H9 (cell line): ENCODE measurements around the gene TCEAL5. TPM values are rescaled to one million over a fixed set of nuclear protein-coding genes. Genes with fewer than 3 reads are reported as not detected.

ENCODE experiments used
- DNase-seq: peaks from one replicate; pipeline ENCODE4 v3.0.0-alpha.2; 2017
- H2AFZ ChIP-seq: one replicate; pipeline ENCODE4 v1.6.1; 2013; ENCODE audit warnings: mild to moderate bottlenecking, low read length, control low read depth, moderate library complexity
- H2AK5ac ChIP-seq: 2 replicates; pipeline ENCODE4 v1.6.1; 2013; ENCODE audit warnings: low read length, control low read depth, mixed read lengths; ENCODE audit not compliant: insufficient read length
- H2BK120ac ChIP-seq: one replicate; pipeline ENCODE4 v1.6.1; 2013; ENCODE audit warnings: low read depth, mild to moderate bottlenecking, low read length, control low read depth, inconsistent platforms; ENCODE audit not compliant: poor library complexity, severe bottlenecking
- H2BK12ac ChIP-seq: 2 replicates; pipeline ENCODE4 v1.6.1; 2013; ENCODE audit warnings: low read length, control low read depth, mixed read lengths, low read depth; ENCODE audit not compliant: insufficient read length
- H2BK15ac ChIP-seq: 2 replicates; pipeline ENCODE4 v1.6.1; 2013; ENCODE audit warnings: low read depth, low read length, control low read depth
- H2BK20ac ChIP-seq: one replicate; pipeline ENCODE4 v1.6.1; 2013; ENCODE audit warnings: low read depth, mild to moderate bottlenecking, low read length, control low read depth, inconsistent platforms; ENCODE audit not compliant: poor library complexity, severe bottlenecking
- H2BK5ac ChIP-seq: 2 replicates; pipeline ENCODE4 v1.6.1; 2013; ENCODE audit warnings: low read length, control low read depth, mixed read lengths; ENCODE audit not compliant: insufficient read length
- H3K14ac ChIP-seq: 2 replicates; pipeline ENCODE4 v1.6.1; 2013; ENCODE audit warnings: low read length, control low read depth; ENCODE audit not compliant: insufficient read depth
- H3K18ac ChIP-seq: 2 replicates; pipeline ENCODE4 v1.6.1; 2013; ENCODE audit warnings: low read depth, mild to moderate bottlenecking, mixed read lengths, low read length, control low read depth; ENCODE audit not compliant: insufficient read length
- H3K23ac ChIP-seq: 2 replicates; pipeline ENCODE4 v1.6.1; 2013; ENCODE audit warnings: low read length, control low read depth, mixed read lengths, low read depth; ENCODE audit not compliant: insufficient read length
- H3K23me2 ChIP-seq: 2 replicates; pipeline ENCODE4 v1.6.1; 2013; ENCODE audit warnings: low read depth, mild to moderate bottlenecking, mixed read lengths, low read length, control low read depth; ENCODE audit not compliant: insufficient read length, poor library complexity, severe bottlenecking
- H3K27ac ChIP-seq: 2 replicates; pipeline ENCODE4 v1.5.1; 2013; ENCODE audit warnings: low read length, control low read depth, mixed read lengths, low read depth; ENCODE audit not compliant: insufficient read length
- H3K27me3 ChIP-seq: 2 replicates; pipeline ENCODE4 v1.6.1; 2013; ENCODE audit warnings: low read length, control low read depth, inconsistent platforms; ENCODE audit not compliant: insufficient read depth
- H3K4ac ChIP-seq: 2 replicates; pipeline ENCODE4 v1.6.1; 2013; ENCODE audit warnings: low read depth, mild to moderate bottlenecking, control low read depth, inconsistent platforms, low read length, moderate library complexity
- H3K4me1 ChIP-seq: 2 replicates; pipeline ENCODE4 v1.6.1; 2013; ENCODE audit warnings: low read length, control low read depth, inconsistent platforms; ENCODE audit not compliant: insufficient read depth
- H3K4me2 ChIP-seq: 2 replicates; pipeline ENCODE4 v1.6.1; 2013; ENCODE audit warnings: low read length, control low read depth, mixed read lengths; ENCODE audit not compliant: insufficient read length, insufficient read depth
- H3K56ac ChIP-seq: 2 replicates; pipeline ENCODE4 v1.6.1; 2013; ENCODE audit warnings: low read depth, mild to moderate bottlenecking, mixed read lengths, low read length, control low read depth; ENCODE audit not compliant: insufficient read length
- H3K79me1 ChIP-seq: 2 replicates; pipeline ENCODE4 v1.6.1; 2013; ENCODE audit warnings: low read depth, mild to moderate bottlenecking, moderate library complexity, low read length, control low read depth, inconsistent platforms; ENCODE audit not compliant: insufficient read depth, poor library complexity, severe bottlenecking
- H3K79me2 ChIP-seq: 2 replicates; pipeline ENCODE4 v1.6.1; 2013; ENCODE audit warnings: low read length, control low read depth, inconsistent platforms; ENCODE audit not compliant: insufficient read depth
- H3K9ac ChIP-seq: 2 replicates; pipeline ENCODE4 v1.6.1; 2013; ENCODE audit warnings: low read length, control low read depth, mixed read lengths; ENCODE audit not compliant: insufficient read length; ENCODE audit errors: extremely low read depth
- H3K9me3 ChIP-seq: one replicate; pipeline ENCODE4 v1.6.1; 2013; ENCODE audit warnings: low read depth, low read length, inconsistent platforms; ENCODE audit not compliant: control insufficient read depth
- H3T11ph ChIP-seq: one replicate; pipeline ENCODE4 v1.6.1; 2013; ENCODE audit warnings: mild to moderate bottlenecking, low read length, control low read depth, inconsistent platforms
- H4K20me1 ChIP-seq: one replicate; pipeline ENCODE4 v1.6.1; 2013; ENCODE audit not compliant: control insufficient read depth, insufficient read length, insufficient read depth
- H4K5ac ChIP-seq: 2 replicates; pipeline ENCODE4 v1.6.1; 2013; ENCODE audit warnings: low read depth, mild to moderate bottlenecking, mixed read lengths, low read length, control low read depth; ENCODE audit not compliant: insufficient read length
- H4K8ac ChIP-seq: replicated peaks from 2 replicates; pipeline ENCODE4 v1.6.1; 2013; ENCODE audit warnings: low read length, control low read depth, mixed read lengths, low read depth; ENCODE audit not compliant: insufficient read length
- H4K91ac ChIP-seq: 2 replicates; pipeline ENCODE4 v1.6.1; 2013; ENCODE audit warnings: low read depth, mild to moderate bottlenecking, moderate library complexity, mixed read lengths, low read length, control low read depth; ENCODE audit not compliant: insufficient read length
- H3K27ac Mint-ChIP-seq, 3 experiments: 2 replicates in 2 of 3; 3 replicates in 1 of 3; pipeline ENCODE4 v1.8.0; 2020 to 2021; ENCODE audit warnings: mixed read lengths in 3 of 3, mild to moderate bottlenecking in 1 of 3, moderate library complexity in 1 of 3
- H3K27me3 Mint-ChIP-seq: 2 replicates; pipeline ENCODE4 v1.8.0; 2021; ENCODE audit warnings: low read depth, mild to moderate bottlenecking, moderate library complexity, mixed read lengths
- H3K36me3 Mint-ChIP-seq, 3 experiments: 2 replicates in 2 of 3; 3 replicates in 1 of 3; pipeline ENCODE4 v1.8.0; 2020 to 2021; ENCODE audit warnings: low read depth in 3 of 3, mixed read lengths in 3 of 3; ENCODE audit not compliant: insufficient read depth in 1 of 3
- H3K4me1 Mint-ChIP-seq, 2 experiments: 2 replicates each; pipeline ENCODE4 v1.8.0; 2020; ENCODE audit warnings: mixed read lengths in 2 of 2
- H3K4me3 Mint-ChIP-seq, 2 experiments: 2 replicates in 1 of 2; 3 replicates in 1 of 2; pipeline ENCODE4 v1.8.0; 2020 to 2021; ENCODE audit warnings: mild to moderate bottlenecking in 2 of 2, mixed read lengths in 2 of 2, moderate library complexity in 1 of 2
- H3K9me3 Mint-ChIP-seq, 2 experiments: 2 replicates in 1 of 2; 3 replicates in 1 of 2; pipeline ENCODE4 v1.8.0; 2020; ENCODE audit warnings: mild to moderate bottlenecking in 2 of 2, mixed read lengths in 2 of 2, moderate library complexity in 1 of 2
- WGBS: extraction: QIAGEN DNeasy Blood & Tissue Kit; methylation state at CpG from one replicate; pipeline ENCODE4 v1.1.7; 2013; ENCODE audit warnings: missing lambda C conversion rate, low lambda C conversion rate, mixed read lengths; ENCODE audit not compliant: insufficient read length; ENCODE audit errors: extremely low coverage; 5-methylcytosine and 5-hydroxymethylcytosine counted together
- total RNA-seq: library from RNA; stranded (reverse); gene quantifications from 2 replicates; pipeline ENCODE4 v1.2.1, GENCODE V29; 2021
- TF ChIP-seq, protein P1 (sequence below): fragments of 200-600 bp; sonication (generic); conservative IDR thresholded peaks from 3 replicates; pipeline ENCODE4 v1.8.0; 2021; ENCODE audit warnings: antibody characterized with exemption, mild to moderate bottlenecking

The TCEAL5 gene
- total RNA-seq, 1 experiment from 2014 or later = not detected

DNA sequence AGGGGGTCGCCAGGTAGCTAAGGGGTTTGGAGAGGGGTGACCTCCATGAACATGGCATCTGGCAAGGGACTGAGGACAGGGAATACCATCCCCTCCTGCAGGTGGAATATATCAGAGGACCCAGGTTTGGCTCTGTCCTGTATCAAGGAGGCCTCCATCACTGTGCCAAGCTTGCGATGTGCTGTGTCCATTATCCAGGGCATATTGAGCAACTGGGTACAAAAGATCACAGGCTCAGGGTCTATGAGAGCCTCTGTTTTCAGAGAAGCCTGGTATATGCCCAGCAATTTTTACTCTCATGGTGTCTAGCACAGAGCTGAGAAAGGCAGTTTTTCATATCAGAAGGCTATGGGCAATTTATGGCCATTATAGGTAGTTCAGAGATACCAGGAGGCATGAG lies 16.6 kb upstream of the TCEAL5 start:
- H3K4me3 Mint-ChIP-seq = no peak overlapping the region

More for the DNA sequence above, 16.6 kb upstream of the TCEAL5 start:
- TF ChIP-seq, protein P1, sequence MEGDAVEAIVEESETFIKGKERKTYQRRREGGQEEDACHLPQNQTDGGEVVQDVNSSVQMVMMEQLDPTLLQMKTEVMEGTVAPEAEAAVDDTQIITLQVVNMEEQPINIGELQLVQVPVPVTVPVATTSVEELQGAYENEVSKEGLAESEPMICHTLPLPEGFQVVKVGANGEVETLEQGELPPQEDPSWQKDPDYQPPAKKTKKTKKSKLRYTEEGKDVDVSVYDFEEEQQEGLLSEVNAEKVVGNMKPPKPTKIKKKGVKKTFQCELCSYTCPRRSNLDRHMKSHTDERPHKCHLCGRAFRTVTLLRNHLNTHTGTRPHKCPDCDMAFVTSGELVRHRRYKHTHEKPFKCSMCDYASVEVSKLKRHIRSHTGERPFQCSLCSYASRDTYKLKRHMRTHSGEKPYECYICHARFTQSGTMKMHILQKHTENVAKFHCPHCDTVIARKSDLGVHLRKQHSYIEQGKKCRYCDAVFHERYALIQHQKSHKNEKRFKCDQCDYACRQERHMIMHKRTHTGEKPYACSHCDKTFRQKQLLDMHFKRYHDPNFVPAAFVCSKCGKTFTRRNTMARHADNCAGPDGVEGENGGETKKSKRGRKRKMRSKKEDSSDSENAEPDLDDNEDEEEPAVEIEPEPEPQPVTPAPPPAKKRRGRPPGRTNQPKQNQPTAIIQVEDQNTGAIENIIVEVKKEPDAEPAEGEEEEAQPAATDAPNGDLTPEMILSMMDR = no peak
- H2BK20ac ChIP-seq = no peak overlapping the region
- no peak overlapping the region for H3K18ac ChIP-seq
- H3K56ac ChIP-seq = no peak overlapping the region
- no peaks in the 10 kb centered on the region; the same call in 1 of the 2 replicates for H3K4me1 ChIP-seq
- no peak overlapping the region for H4K91ac ChIP-seq
- H3K9ac ChIP-seq = no peak overlapping the region
- Mint-ChIP-seq H3K27ac (no peak overlapping the region), H3K27me3 (peaks cover 27% of the 10 kb centered on the region), H3K36me3 (peaks cover 0 to 10% (median 0%) of the 10 kb centered on the region in 3 experiments; a peak in 1 of 7 replicates), H3K4me1 (peaks cover 7 to 8% of the 10 kb centered on the region in 2 experiments), H3K9me3 (peaks cover 18 to 67% of the 10 kb centered on the region in 2 experiments; a peak in 4 of 5 replicates)
- no peaks in the 10 kb centered on the region for H3K79me2 ChIP-seq
- no peak overlapping the region for H3T11ph ChIP-seq
- H3K27me3 ChIP-seq = peaks cover 6% of the 10 kb centered on the region; the same call in 1 of the 2 replicates
- H2BK120ac ChIP-seq = no peak overlapping the region
- H3K23ac ChIP-seq = no peak overlapping the region
- no peak overlapping the region for H3K14ac ChIP-seq
- no peak overlapping the region for H3K4ac ChIP-seq
- H2BK5ac ChIP-seq = no peak overlapping the region
- H4K20me1 ChIP-seq = no peaks in the 10 kb centered on the region
- no peak overlapping the region for H4K5ac ChIP-seq
- no peaks in the 10 kb centered on the region for H3K23me2 ChIP-seq
- no peak overlapping the region for H3K27ac ChIP-seq
- no peaks in the 10 kb centered on the region for H3K9me3 ChIP-seq
- no peak overlapping the region for H2AK5ac ChIP-seq
- no CpG with 5 or more reads among the region's 2 CpGs for WGBS
- no peak overlapping the region for H2BK15ac ChIP-seq
- H2AFZ ChIP-seq = no peak overlapping the region
- no peaks in the 10 kb centered on the region for H3K79me1 ChIP-seq
- no peak for DNase-seq
- H2BK12ac ChIP-seq = no peak overlapping the region
- no peak overlapping the region for H4K8ac ChIP-seq
- no peak overlapping the region for H3K4me2 ChIP-seq
